ENCODE results near the gene TIMP4.

Gene TIMP4

DNA sequence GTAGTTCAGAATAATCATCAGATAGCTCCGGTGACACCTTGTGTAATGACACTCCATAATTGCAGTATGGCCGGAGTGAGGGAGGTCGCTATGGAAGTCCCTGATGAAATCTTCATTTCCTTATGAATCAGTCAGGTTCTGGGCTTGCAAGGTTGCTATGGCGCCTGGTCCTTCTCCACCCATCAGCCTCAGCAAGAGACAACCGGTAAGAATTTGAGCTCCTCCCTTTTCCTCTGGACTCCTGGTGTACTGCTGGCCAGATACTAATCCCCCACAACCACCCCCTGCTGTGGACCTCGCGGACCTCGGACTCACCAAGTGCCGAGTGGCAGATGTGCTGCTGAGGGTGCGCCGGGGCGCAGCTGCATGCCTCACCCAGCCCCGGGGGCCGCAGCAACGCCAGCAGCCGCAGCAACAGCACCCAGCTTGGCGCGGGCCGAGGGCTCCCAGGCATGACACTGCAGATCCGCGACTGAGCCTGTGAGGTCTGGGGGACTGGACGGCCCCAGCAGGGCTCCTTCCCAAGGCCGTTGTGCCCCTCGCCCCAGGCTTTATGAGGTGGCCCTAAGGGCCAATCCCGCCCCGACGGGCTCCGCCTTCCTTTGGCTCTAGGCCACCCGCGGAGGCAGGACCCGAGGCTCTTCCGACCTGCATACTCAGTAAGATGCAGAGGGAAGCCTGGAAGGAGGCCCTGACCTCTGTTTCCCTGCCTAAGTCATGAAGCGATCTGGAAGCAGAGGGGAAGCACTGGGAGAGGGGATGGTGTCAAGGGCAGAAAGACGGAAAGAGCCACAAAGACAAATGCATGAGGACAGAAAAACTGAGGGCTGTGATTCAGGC is at the start of gene TIMP4:
TSS of gene TIMP4 (minus strand) at position 526 of the 840 bp plus-strand sequence. CDS start at position 454, 72 bp downstream.
- no peak for DNase-seq

DNA sequence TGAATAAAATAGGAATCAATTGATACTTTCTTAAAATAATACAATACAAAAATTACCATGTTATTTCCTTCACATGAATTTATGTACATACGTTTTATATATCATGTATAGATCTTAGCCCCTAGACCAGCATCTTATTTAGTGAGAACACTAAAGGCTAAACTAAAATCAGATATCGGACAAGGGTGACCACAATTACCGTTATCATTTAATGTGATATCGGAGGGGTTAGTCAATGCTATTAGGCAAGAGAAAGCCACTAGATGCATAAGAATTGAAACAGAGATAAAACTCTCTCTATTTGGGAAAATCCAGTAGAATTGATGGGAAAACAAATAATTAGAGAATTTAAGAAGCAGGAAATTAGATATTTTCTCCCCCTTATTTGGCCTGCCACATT is 46.5 kb upstream of the TIMP4 start:
- no peak for DNase-seq

DNA sequence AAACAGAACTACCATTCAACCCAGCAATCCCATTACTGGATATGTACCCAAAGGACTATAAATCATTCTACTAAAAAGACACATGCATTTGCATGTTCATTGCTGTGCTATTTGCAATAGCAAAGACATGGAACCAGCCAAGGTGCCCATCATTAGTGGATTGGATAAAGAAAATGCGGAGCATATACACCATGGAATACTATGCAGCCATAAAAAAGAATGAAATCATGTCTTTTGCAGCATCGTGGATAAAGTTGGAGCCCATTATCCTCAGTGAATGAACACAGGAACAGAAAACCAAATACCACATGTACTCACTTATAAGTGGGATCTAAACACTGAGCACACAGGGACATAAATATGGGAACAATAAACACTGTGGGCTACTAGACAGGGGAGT is 43.1 kb upstream of the TIMP4 start:
- no peak for DNase-seq

DNA sequence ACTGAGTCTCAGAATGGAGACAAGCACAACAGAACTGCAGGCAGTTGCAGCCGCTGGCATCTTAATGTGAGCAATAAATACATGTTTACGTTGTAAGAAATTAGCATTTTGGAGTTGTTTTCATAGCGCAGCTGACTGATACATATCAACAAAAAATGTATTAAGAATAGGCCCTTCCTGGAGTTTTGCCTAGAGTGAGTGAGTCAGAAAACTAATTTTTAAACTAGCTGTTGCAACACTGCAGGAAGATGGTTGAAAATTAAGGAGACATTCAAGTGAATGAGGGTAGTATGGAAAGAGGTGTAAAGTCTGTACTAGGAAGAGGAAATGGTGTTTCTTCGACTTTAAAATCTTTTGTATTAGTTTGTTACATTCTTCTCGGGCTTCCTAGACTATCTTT is 39.6 kb upstream of the TIMP4 start:
- no peak for DNase-seq

DNA sequence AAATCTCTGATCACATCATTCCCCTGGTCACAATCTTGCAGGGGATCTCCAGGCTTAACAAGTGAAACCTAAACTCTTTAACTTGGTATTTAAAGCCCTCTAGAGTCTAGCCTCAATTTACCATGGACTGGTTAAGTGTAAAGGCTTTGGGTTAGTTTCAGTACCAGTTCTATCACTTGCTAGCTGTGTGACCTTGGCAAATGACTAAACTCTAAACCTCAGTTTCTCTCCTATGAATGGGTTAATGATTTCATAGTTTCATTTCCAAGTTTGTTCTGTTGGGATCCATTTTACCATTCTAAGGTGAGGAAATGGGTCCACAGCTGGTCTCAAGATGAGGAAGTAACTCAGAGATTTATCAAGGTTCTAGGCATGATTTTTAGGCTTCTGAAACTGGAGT is 38.8 kb upstream of the TIMP4 start:
- DNase-seq: no peak

DNA sequence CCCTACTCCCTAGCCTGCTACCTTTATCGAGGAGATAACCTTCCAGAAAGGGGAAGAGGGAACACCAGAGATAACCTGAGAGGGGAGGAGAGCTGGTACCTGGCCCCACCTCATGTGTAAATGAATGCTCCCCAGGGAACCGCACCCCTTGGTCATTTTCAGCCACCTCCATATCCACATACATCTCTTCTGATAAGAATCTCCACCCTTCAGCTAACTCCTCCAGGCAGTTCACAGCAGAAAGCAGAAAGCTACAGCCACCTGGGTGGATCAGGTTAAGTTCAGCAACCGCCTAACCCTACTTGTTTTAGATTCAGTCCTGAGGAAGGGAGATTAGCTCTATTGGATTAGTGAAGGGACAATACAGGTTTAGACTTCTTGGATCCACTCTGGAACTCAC is 38.0 kb upstream of the TIMP4 start:
- no peak for DNase-seq

DNA sequence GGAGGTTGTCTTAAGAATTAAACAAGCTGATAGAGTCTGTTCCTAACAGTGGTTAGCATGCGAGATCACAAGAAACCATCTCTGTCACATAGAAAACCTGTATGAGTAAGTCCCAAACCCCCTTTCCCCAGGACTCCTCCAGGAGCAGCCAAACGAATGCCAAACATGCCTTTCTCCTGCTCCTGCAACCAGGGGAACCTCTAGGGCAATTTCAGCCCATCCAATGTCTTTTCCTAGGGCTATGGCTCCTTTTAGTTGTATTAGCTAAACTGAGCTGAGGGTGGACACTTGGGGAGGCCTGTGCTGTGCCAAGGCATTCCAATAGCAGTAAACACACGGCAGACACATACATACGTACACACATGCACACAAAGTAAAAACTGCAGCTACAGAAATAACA is 36.5 kb upstream of the TIMP4 start:
- DNase-seq: no peak

DNA sequence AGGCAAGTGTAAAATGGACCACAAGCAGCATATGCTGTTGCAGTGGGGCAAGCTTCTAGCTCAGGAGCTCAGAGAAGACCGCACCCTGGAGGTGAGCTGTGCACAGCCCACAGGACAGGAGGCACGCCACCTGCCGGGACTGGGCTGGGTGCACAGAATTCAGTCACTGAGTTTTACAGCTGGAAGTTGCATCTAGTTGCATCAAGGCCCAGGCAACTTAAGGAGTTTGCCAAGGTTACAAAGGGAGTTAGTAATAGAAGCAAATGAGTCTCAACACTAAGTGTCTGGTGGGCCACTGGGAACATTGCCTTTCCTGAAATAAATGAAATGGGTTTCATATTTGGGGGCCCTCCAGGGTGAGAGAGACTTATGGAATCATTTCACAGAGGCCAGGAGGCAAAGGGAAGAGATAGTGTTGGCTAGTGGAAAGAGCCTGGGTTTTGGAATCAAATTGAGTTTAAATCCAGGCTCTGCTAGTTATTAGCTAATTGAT is 36.0 kb upstream of the TIMP4 start:
- no peak for DNase-seq

DNA sequence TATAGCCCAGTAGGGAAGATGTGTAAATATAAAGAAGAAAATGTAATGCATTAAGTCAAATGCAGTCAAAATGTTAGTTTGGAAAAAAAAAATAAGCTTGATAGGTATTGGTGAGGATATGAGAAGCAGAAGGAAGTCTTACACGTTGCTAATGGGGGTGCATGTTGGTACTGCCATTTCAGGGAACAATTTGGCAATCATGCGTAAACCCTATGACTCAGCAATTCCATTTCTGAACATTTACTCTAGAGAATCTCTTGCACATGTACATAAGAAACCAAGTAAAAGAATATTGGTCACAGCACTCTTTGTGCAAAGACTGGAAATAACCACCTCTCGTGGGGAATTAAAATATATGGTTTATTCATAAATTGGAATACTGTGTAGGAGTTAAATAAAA is 35.5 kb upstream of the TIMP4 start:
- no peak for DNase-seq

DNA sequence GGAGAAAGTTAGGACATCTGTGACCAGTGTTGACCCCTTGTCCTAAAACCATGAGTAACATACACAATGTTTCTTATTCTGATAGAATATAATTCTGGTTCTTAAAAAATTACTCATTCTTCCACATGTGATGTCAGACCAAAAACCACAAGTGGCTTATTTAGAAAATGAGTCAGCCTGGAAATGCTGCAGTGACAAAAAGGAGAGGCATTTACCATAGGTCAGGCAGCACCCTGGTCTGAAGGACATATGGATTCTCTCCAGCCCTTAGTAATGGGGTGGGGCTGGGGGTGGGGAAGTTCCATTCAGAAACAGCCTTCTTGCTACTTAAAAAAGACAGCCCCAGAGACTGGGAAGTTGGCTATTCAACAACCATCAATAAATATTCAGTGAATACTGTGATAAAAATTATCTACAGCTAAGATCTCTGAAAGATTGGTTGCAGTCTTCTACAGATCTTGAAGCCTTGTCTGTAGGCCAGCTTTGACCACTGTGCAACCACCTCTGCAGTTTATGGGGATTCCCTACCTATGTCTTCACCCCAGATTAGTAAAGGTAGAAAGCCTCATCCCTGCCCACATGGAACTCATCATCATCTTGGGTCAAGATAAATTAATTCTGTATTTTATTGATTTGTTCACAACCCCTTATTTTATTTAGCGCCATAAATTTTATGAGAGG is 34.9 kb upstream of the TIMP4 start:
- DNase-seq: no peak

DNA sequence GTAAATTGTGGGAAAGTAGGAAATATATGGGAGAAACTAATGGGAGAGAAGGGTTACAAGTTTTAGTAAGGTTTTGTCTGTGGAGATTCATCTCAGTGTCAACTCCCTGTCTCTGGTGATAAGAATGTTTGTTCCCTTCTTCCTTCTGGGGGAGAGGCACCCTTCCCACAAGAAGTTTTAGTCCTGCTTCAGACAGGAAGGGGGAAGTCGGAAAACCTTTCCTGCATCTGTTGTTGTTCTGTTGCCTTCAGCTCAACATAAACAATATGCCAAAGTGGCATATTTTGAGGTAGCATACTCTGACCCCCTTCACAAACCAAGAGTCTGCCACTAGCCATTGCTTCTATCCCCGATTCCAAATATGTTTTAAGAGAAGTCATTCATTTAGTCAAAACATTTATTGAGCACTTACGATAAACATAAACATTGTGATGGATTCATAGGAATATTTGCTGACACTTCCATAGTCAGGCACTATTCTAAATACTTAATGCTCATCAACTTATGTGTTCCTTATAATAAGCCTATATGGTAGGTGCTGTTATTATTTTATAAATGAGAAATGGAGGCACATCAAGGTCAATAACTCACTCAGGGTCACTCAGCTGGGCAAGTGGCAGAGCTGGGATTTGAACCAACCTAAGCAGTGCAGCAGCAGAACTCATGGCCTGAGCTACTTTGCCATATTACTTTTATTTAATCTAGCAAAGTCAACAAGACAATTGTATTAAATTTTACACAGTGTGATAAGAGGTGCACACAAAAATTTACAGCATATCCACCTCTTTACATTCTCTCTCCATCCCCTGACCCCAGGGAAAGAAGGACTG is 34.2 kb upstream of the TIMP4 start:
- no peak for DNase-seq

DNA sequence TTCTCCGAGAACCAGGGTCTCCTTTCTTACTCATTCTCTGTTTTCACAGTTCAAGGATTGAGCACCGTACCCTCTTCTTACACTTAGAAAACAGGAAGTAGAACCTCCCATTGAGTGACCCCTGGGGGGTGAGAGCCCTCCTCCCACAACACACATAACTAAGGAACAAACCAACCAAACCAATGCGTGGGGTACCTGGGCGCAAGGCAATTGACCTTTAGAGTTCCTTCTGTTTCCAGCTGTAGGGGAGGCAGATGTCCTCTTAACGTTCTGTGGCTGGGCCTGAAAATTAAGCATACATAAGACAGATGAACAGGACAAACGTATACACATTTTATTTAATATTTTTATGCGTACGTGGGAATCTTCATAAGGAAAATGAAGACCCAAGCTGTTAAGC is 33.5 kb upstream of the TIMP4 start:
- no peak for DNase-seq

DNA sequence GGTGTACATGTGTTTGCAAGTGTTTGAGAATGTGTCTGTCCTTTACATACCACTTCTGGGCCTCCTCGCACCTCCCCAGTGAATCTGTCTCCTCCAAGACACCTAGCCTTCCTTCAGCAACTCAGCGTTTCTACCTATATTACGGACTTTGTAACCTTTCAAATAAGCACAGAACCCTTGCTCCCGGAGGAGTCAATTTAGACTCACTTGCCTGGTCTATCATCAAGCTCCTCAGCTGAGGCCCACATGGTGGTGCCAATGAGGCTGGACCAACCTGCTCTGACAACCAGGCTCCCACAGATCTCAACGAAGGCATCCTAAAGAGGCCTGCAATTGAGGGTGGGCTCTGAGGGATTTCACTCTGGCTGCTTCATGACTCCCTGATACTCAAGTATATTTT is 32.8 kb upstream of the TIMP4 start:
- no peak for DNase-seq

DNA sequence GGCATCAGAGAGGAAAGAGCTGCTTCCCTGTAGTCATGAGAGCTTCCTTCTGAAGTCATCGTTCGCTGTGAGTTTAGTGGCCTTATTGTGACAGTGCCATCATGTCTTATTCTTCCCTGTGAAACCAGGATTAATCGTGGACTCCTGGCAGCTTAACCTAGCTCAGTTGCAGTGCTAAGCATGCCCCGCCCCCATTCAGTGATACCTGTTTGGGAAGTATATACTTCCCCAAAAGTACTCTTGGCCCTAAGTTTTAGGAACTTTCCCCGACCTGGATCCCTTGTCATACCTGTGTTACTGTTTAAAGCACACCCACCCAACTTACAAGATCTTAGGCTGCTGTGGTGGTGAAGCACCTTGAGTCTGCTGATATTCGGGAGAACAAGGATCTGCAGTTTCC is 32.1 kb upstream of the TIMP4 start:
- DNase-seq: no peak

DNA sequence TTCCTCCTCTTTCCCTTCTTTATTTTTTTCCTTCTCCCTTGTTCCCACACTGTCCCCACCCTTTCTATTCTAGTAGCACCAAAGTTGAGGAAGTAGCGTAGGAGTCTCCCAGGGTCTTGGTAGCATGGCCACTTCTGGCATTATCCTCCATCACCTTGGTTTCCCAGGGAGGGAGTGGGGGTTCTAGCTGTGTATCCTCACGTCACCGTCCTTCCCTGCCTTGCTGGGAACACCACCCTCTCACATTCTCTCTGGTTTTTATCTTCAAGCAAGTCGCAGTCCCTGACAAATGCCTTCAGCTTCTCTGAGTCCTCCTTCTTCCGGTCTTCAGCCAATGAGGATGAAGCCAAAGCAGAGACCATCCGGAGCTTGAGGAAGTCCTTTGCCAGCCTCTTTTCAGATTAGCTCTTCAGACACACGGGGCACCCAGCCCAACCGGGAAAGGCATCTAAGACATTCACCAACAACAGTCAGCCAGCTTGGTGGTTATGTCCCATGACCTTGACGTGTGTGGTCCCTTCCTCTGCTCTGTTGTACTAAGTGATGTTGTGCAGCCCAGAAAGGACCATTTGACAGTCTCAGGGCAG is 31.6 kb upstream of the TIMP4 start:
- no peak for DNase-seq

DNA sequence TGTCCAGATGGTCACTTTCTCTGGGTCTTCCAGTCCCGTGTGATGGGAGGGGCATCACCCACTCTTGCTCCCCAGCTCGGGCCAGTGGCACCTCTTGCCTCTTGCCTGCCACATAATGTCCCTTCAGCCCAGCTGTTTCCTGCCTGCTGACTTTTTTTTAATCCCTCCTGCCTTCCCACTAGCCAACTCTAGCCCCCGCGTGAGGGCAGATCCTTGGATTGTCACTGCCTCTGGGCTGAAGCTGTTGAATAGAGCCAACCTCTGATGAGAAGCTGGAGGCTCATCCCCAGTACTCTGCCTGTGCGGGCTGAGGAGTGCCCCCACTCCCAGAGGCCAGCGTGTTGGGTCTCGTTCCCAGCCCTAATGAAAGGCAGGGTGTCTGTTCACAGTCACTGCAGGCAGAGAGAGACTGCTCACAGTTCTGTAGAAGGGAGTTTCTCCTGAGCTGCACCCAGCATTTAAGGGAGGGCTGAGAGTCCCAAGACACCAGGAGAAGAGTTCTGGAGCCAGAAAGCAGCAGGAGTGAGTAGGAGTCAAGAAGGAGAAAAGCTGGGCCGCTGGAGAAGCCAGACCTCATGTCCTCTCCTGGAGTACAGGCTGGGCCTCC is 30.1 kb upstream of the TIMP4 start:
- no peak for DNase-seq

DNA sequence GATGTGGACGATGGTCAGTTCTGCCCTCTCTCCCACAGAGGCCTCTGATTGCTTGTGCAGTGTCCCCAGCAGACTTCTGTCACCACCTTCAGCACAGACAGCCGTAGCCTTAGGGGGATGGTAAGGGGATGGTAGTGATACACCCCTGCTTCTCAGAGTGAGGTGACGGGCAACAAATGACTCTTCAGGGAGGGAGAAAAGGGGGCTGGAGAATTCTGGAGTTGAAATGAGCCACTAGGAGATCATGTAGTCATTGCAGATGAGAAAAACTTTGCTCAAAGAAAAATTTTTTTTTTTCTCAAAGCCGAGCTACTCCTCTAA is 29.6 kb upstream of the TIMP4 start:
- no peak for DNase-seq

DNA sequence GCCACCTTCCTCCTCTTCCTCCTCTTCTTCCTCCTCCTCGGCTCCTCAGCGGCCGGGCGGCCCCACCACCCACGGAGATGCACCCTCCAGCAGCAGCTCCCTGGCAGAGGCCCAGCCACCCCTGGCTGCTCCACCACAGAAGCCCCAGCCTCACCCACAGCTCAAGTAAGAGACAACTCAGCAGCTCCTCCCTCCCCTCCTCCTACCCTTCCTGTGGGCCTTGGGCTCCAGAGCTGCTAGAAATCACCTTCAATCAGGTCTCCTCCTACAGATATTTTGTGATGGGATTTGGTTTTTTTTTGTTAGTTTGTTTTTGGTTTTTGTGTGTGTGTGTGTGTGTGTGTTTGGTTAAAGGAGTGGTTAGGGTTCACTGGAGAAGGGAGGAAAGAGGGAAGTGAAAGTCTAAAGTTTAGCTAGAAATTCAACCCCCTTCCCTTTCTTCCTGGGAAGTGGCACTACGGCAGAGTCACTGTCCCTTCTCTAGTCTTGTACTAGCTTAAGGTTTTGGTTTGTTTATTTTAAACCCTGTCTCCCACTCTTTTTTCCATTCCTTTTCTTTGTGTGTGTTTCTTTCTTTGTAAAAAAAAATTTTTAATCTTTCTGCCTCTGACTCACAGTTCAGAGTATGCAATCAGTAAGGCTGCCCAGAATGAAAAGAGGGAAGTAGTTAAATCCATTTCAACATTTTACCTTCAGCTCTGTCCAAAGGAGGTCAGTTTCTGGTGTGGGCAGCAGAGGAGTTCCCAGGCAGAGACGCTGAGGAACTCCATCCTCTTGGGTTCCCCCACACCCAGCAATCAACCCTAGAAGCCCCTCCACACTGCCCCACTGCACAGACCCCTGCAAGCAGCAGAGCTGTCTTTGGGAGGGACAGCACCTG is 29.0 kb upstream of the TIMP4 start:
- DNase-seq: no peak

DNA sequence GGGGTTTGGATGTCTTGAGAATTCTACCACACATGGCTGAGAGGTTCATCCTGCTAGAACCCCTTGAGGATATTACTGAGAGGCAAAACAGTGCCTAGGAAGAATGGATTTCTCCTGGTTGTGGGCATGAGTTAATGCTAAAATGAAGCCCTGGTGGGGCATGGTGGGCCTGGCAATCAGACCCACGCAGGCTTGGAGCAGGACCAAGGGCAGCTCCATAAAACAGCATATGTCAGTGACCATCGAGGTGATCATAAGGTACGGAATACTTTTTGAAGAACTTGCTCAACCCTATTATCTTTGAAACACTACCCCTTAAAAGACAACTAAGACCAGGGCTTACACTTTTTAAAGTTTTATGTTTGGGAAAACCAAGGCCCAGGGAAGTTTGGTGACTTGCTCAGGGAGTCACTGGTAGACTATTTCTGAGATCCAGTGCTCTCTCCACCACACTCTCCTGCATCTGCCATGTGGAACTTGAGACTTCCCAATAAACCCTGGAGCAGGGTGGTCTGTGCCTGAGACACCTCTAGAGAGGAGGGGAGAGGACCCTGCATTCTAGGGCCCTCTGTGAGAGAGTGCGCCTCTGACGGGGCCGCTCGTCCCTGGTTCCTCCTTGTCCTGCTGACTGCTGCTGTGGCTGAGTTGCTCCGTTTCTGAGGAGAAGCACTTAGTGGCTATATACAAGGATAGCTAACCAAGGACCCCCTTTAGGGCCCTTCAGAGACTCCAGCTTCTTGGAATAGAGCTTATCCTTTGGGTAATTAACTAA is 28.0 kb upstream of the TIMP4 start:
- DNase-seq: no peak

DNA sequence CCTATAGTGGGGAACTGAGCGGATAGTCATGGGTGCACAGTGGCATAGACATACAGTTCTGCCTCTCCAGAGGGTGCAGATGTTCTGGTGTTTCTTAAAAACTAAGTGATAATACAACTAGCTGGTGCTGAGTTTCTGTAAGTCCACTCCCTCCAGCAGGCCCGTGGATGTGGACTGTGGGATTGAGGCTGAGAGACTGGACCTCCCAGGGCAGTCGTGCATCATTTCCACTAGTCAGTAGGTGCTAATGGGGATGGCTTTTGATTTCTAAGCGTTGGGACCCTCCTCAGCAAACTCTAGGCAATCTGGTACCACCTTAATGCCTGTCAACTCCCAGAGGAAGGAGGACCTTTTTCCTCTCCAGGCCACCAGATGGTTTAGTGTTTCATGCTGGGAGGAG is 27.3 kb upstream of the TIMP4 start:
- no peak for DNase-seq

DNA sequence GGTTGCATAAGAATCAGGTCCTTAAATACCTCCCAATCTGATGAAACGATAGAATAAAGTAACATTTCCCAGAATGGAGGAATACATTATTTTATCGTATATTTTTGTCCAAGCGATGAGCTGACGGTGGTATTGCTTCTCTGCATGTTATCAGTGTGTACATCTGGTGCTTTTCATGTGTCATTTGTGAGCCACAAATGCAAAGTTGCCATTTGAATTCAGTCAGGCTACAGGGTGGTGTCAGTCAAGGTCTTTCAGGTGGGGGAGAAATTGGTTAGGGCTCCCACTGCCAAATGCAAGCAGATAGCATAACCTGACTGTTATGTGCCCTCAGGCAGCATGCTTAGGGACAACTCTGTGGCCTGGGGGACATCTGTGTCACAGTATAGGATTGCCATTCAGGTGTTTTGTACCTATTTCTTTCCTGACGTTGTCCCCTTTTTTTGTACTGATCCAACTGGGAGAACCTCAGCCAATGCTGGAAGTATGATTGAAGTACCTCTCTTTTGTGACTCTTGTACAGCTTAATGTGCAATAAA is 26.5 kb upstream of the TIMP4 start:
- DNase-seq: no peak

Data from NCI-H1930 (cell line).